CD4-positive, alpha-beta T cell treated with Interleukin-2 at 100 ng/mL for 4 hours (primary cell): Measurements from ENCODE around the gene SGSH.
"Not testable (repeated sequence)": the region's sequence is repeated elsewhere in the genome, so short reads cannot be mapped to it uniquely, and the experiment has no call there.

Experiments used
- DNase-seq: peaks from one replicate; pipeline ENCODE4 v3.0.0-alpha.2; 2020; ENCODE audit warnings: low spot score

Gene SGSH

DNA sequence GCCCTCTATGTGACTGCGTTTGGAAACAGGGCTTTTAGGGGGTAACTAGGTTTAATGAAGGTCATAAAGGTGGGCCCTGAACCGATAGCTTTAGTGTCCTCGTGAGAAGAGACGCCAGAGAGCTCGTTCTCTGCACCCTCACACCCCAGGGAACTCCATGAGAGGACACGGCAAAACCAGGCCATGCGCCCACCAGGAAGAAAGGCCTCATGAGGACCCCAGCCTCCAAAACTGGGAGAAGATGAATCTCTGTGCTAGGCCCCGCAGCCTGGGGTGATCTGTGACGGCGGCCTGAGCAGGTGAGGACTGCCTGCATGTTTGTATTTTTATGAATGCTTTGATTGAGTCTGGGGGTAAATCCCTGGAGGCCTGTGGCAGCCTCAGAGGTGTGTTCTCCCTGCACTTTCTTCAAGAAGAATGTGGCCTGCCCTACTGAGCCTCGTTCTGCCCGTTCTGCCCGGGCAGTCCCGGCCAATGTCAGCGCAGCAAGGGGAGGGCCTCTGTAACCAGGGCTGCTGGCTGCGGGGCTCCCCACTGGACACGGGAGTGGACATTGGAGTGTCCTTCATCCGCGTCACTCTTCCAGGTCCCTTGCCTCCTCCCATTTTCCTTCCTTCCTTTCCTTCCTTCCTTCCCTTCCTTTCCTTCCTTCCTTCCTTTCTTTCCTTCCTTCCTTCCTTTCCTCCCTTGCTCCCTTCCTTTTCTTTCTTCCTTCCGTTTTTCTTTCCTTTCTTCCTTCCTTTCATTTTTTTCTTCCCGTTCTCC is 33.7 kb upstream of the SGSH start:
- DNase-seq = no peak

DNA sequence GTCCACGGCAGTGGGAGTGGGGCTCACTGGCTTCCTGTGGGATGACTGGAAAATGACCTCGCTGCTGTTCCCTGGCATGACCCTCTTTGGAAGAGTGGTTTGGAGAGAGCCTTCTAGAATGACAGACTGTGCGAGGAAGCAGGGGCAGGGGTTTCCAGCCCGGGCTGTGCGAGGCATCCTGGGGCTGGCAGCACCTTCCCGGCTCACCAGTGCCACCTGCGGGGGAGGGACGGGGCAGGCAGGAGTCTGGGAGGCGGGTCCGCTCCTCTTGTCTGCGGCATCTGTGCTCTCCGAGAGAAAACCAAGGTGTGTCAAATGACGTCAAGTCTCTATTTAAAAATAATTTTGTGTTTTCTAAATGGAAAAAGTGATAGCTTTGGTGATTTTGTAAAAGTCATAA is 32.7 kb upstream of the SGSH start:
- DNase-seq = peak; percentile 88

DNA sequence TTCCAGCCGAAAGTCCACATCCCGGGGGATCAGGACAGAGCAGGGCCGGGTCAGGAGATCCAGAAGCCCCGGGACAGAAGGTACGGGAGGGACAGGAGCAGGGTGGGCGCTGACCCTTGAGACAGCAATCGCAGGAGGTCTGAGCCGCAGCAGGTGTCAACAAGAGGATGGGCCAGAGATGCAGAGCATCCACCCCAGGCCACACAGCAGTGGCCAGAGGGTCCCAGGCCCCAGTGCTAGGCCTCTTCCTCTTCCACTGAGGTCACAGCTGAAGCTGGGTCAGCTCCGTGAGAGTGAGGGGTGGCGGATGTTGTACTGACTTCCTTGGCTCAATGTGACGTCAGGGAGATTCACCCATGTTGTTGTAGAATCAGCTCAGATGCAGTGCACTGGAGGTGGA is 31.8 kb upstream of the SGSH start:
- DNase-seq = no peak

DNA sequence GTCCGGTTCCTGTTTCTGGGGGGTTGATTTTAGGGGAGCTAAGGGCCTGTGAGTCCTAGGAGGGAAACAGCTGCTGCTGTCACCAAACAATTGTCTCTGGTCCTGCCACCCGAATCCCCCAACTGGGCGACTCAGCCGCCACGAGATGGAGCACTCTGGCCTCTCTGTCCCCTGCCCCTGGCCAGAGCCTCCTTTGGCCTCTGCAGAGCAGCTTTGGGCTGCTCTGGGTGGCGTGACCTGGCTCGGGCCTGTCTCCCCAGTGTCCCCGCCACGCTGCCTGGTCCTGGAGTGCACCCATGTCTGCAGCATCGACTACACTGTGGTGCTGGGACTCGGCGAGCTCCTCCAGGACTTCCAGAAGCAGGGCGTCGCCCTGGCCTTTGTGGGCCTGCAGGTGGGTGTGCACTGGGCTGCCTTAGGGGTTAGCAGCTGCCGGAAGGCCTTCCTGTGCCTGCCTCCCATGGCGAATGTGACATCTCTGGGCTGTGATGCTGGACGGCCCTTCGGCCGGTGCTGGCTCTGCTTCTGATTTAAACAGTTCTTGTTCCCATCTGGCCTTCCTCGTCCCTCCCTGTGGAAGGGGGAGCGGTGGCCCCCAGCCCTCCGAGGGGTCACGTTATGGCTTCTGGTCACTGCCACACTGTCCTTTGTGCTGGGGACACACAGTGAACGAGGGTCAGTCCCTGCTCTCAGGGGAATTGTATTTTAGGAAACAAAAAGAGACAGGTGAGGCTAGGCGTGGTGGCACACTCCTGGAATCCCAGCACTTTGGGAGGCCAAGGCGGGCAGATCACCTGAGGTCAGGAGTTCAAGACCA is 29.0 kb upstream of the SGSH start:
- DNase-seq = no peak

DNA sequence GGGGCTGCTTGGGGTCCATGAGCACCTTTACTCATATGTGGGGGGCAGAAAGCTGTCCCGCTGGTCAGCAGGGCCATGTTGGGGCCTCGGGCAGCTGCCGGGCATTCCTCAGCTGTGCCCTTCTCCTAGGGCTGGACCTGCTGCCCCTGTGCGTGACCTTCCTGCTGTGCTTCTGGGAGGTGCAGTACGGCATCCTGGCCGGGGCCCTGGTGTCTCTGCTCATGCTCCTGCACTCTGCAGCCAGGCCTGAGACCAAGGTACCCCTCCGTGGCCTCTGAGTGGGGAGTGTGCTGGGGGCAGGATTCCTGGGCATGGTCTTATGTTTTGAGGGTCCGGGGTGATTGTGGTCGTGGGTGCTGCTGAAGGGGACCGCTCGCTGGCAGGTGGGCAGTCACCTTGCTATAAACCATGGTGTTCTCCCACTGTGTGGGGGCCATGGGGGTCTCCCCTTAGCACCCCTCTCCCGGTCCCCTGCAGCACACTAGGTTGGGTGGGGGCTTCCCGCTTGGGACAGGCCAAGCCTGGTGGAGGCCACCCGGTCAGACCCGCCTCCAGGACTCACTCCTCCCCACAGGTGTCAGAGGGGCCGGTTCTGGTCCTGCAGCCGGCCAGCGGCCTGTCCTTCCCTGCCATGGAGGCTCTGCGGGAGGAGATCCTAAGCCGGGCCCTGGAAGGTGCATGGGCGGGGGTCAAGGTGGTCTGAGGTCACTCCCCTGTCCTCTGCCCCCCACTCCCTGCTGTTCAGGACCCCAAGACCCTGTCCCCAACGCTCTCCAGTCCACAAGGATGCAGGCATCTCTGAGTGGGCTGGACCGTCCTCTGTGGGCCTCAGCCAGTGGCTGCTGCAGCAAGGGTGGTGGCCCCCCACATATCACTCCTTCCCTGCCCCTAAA is 28.1 kb upstream of the SGSH start:
- DNase-seq = no peak

DNA sequence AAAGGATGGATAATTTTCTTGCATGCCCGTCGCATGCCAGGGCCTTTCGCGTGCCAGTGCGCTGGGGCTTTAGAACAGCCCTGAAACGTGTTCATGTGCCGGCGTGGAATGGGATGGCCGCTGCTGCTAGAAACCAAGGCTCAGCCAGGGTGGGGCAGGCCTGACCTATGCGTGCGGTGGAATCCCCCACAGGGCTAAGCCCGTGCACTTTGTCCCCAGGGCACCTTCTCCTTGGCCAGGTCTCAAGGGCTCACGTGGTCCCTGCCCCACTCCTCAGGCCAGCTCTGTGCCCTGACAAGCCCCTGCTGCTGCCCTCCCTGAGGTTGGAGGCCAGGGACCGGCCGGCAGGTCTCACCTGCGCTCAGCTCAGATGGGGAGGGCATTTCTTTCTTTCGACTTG is 27.4 kb upstream of the SGSH start:
- no peak for DNase-seq

DNA sequence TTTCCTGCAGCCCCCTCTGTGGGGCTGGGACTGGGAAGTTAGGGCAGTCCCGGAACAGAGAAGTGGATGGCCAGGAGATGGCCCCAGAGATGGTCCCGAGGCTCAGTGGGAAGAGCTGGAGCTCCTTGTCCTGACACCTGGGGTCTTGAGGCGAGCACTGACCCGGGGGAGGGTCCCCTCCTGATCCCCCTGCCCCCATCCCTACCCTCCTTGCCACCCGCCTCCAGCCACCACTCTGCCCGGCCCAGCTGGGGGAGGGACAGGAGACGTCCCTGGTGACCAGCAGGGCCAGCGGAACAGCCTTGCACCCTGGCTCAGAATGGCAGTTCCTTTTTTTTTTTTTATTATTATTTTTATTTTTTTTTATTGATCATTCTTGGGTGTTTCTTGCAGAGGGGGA is 26.6 kb upstream of the SGSH start:
- no peak for DNase-seq

DNA sequence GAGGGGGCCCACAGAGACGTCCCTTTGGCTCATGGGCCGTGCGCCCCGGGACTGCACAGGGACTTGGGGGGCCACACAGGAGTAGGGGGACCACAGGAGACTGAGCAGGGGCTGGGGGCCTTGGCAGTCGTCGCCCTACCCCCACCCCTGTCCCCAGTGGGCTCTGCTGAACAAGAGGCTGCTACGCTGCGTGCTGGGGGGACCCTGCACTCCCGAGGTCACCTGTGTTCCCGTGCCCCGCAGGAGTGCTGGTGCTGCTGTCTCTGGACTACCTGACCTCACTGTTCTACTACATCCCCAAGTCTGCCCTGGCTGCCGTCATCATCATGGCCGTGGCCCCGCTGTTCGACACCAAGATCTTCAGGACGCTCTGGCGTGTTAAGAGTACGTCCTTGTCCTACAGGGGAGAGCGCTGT is 26.1 kb upstream of the SGSH start:
- no peak for DNase-seq

DNA sequence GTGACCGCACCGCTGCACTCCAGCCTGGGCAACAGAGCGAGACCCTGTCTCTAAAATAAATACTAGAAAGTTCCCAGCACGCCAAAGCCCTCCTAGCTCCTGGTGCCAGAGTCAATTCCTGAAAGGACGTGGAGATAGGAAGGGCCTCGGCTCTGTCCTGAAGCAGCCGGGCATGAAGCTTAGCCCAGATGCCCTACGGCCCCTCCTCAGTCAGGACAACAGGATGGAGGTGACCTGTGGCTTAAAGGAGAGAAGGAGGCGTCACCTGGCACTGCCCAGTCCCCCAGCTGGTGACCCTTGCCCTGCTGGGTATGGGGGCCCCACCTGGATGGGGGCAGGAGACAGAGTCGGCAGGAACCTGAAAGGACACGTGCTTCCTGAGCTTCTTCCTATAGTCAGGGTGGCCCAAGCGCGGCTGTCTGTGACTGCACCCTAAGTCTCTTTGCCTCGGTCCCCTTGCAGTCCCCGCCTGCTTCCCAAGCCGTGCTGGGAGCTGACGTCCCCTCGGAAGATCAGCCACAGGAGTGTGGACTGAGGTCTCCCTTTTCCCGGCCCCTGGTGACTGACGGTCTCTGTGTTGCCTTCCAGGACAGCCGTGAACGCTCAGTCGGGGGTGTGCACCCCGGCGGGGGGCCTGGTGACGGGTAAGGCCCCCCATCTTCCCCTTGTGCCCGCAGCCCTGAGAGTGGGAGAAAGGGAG is 25.6 kb upstream of the SGSH start:
- no peak for DNase-seq

DNA sequence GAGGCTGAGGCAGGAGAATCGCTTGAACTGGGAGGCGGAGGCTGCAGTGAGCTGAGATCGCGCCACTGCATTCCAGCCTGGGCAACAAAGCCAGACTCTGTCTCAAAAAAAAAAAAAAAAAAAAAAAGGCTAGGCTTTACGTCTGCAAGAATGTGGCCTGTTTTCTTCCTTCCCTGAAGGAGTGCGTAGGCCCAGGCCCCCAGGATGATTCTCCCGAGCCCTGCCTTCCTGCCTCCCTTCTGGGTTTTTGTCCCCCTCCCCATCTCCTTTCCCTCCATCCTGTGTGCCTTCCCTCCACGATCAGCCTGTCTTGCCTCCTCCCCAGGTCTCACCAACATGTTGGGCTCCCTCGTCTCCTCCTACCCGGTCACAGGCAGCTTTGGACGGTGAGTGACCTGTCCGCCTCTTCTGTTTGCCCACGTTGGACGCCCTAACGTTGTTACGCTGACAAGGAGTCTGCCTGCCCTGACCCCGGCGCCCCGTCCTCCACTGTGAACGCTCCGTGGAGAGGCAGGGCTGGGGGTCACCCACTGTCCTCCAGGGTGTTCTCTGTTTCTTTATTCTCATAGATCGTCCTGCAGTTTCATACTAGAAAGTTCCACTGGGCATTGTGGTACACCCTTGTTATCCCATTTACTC is 24.9 kb upstream of the SGSH start:
- no peak for DNase-seq

DNA sequence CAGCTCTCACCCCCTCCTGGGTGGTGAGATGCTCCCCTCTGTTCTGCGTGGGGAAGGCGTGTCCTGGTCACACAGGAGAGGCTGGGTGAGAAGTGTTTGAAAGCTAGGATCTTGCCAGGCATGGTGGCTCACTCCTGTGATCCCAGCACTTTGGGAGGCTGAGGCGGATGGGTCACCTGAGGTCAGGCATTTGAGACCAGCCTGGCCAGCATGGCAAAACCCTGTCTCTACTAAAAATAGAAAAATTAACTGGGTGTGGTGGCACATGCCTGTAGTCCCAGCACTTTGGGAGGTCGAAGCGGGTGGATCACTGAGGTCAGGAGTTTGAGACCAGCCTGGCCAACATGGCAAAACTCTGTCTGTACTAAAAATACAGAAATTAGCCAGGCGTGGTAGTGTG is 24.3 kb upstream of the SGSH start:
- DNase-seq = not testable (repeated sequence)

DNA sequence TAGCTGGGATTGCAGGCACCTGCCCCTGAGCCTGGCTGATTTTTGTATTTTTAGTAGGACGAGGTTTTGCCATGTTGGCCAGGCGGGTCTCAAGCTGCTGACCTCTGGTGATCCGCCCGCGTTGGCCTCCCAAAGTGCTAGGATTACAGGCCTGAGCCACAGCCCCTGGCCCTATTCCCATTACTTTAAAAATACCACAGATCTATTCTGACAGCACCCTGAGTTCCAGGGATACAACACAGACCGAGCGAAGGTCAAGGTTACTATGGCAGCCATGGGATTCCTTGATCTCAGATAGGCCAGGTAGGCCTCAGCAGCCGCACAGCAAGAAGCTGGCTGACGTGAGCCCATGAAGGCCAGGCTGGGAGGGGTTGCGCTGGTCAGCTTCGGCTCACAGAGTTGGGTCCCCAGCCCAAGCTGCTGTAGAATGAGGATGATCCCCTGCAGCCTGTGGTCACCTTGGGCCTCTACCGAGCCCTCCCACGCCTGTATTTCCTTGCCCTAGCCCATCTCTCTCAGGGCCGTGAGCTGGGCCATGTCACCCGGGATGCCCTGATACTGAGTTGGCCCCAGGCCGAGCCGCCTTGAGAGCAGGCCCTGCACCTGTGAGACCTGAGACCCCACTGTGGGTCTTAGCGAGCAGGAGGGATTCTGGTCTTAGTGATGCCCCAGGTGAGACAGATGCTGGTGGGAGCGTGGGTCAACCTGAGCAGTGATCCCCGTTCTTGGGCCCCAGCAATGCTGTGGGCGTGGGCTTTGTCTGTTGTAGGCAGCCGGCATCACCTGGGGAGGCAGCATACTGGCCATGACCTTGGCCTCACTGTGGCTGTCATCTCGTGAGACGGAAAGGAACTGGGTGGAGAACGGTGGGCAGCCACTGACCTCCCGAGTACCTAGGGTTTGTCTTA is 23.6 kb upstream of the SGSH start:
- no peak for DNase-seq

DNA sequence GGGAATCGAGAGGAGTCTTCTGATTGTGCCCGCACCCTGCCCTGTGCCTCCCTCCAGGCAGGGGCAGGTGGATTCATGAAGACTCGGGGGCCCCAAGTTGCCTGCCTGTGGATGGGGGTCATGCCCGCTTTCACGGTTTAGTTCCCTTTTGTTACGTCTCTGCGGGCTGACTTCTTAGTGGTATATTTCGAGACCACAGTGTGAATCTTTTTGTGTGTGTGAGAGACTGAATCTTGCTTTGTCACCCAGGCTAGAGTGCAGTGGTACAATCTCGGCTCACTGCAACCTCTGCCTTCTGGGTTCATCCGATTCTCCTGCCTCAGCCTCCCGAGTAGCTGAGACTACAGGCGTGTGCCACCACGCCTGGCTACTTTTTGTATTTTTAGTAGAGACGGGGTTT is 22.4 kb upstream of the SGSH start:
- no peak for DNase-seq

DNA sequence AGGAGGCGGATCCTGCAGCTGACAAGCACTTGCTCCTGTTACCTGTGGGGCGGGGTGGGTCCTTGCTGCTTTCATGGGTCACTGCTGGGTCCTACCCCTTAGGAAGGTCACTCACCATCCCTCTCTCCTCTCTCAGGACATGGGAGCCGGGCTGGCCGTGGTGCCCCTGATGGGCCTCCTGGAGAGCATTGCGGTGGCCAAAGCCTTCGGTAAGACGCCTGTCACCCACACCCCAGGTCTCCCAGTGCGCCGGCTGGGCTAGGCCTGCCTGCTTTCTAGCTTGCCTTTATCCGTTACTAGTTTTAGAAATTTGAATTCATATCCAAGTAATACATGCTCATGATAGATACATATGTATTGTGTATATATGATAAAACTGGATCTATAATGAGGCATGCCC is 17.3 kb upstream of the SGSH start:
- DNase-seq = no peak

DNA sequence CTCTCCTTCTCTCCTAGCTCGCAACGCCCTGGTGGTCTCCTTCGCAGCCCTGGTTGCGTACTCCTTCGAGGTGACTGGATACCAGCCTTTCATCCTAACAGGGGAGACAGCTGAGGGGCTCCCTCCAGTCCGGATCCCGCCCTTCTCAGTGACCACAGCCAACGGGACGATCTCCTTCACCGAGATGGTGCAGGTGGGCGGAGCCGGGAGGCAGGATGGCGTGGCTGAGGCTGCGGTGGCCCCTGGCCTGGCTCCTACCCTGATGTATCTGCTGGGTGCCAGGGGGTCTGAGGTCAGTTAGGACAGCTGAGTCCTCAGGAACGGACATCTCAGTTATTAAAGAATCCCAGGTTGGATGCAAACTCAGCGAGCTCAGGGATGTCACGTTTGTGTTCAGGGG is 16.8 kb upstream of the SGSH start:
- DNase-seq = no peak

DNA sequence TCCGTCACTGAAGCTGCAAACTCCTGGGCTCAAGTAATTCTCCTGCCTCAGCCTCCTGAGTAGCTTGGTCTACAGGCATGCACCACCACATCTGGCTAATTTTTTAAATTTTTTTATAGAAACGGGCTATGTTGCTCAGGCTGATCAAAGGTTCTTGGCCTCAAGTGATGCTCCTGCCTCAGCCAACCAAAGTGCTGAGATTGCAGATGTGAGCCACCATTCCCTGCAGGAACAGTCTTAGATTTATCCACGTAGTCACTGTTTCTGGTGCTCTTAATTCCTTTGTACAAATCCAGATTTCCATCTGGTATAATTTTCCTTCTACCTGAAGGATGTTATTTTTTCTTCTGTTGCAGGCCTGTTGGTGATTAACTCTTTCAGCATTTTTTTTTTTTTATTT is 13.1 kb upstream of the SGSH start:
- DNase-seq = no peak

DNA sequence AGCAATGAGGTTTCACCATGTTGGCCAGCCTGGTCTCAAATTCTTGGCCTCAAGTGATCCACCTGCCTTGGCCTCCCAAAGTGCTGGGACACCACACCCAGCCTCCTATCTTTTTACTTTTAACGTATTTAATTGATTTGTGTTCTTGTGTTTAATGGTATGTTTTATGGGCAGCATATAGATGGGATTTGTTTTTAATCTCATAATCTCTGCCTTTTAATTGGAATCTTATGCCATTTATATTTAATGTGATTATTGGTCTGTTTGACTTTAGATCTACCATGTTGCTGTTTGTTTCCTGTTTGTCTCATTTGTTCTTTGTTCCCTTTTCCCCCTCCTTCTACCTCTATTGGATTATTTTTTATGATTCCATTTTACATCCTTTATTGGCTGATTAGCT is 12.3 kb upstream of the SGSH start:
- DNase-seq = no peak

DNA sequence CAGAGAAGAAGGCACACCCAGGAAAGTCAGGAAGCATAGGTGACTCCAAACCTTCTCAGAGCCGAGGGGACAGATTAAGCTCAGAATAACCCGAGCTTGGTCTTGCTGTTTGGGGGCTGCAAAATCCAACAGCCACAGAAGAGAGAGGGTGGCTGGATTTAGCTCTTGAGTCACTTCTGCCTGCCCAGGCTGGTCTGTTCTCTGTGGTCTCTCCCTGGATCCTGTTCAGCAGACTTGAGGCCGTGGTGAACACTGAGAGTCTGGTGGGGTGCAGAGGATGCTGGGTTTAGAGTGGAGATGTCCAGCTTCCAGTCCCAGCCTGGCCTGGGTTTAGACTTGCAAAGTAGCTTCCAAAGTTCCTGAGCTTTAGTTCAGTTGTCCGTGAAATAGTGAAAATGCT is 8.9 kb upstream of the SGSH start:
- DNase-seq = no peak

DNA sequence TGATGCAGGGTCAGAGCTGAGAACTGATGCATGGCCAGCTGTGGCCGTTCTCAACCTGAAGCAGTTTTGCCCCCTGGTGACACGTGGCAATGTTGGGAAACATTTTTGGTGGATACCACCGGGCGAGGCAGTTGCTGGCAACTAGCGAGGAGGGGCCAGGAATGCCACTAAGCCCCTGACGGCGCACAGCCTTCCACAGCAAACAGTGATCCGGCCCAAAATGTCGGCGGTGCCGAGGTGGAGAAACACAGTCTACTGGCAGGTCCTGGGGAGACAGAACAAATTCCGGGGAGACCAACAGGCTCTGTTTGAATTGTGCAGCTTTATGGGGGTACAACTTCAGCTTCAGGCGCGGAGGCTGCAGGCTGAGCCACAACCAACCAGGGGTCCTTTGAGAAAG is 8.3 kb upstream of the SGSH start:
- DNase-seq = no peak

DNA sequence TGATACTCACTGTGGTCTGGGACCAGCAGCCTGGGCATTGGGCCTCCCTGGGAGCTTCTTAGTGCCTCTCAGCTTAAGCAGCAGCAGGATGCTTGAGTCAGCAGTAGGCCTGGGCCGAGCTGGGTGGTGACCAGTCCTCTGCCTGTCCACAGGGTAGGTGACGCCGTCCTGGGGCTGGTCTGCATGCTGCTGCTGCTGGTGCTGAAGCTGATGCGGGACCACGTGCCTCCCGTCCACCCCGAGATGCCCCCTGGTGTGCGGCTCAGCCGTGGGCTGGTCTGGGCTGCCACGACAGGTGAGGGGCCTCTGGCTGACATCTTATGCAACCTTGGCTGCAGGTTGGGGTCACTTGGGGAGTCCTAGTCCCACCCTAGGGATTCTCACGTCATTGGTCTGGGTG is 7.5 kb upstream of the SGSH start:
- DNase-seq = no peak

DNA sequence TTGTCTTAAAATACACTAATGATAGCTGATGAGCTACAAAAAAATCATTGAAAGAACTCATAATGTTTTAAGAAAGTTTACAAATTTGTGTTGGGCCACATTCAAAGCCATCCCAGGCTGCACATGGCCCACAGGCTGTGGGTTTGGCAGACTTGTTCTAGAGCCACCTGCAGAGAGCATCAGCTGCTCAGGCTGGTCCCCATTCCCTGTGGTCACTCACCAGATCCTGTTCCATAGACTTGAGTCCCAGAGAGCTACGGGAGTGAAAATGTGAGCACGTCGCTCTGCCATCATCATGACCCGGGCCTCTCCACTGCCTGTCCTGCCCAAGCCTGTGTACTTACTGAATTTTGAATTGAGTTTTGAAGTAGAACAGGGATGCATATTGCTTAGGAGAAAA is 7.0 kb upstream of the SGSH start:
- no peak for DNase-seq
